Measurements from ENCODE around the gene SAP30BP.

SAP30BP gene

GRCh38 chr17:75670868-75671267 lies 3.7 kb downstream of the SAP30BP start:
- DNase-seq (ENCODE audit: low read depth), result no peak
- TF ChIP-seq, protein P1, sequence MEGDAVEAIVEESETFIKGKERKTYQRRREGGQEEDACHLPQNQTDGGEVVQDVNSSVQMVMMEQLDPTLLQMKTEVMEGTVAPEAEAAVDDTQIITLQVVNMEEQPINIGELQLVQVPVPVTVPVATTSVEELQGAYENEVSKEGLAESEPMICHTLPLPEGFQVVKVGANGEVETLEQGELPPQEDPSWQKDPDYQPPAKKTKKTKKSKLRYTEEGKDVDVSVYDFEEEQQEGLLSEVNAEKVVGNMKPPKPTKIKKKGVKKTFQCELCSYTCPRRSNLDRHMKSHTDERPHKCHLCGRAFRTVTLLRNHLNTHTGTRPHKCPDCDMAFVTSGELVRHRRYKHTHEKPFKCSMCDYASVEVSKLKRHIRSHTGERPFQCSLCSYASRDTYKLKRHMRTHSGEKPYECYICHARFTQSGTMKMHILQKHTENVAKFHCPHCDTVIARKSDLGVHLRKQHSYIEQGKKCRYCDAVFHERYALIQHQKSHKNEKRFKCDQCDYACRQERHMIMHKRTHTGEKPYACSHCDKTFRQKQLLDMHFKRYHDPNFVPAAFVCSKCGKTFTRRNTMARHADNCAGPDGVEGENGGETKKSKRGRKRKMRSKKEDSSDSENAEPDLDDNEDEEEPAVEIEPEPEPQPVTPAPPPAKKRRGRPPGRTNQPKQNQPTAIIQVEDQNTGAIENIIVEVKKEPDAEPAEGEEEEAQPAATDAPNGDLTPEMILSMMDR (IDR thresholded peaks at IDR 0.05; ENCODE audit: low read length, missing control alignments), result no peak
- no peak overlapping the region for H3K4me3 ChIP-seq (replicated peaks; ENCODE audit: low read depth, low read length)

DNA sequence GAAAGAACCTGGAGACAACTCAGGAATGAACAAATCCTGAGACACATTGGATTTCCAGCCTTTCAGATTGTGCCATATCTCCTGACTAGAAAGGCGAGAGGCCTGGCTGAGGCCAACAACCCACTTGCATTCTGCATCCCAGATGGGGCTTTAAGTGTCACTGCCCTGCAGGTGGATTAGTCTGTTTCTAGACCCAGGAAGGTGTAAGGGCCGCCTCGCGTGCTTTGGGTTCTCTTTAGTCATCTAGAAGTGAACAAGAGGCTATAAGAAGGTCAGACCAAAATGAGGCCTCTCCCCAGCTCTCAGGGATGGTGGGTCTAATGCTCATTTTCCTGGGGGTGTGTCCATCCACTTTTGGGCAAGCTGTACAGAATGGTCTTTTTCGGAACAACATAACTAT lies 4.9 kb downstream of the SAP30BP start:
- no peak overlapping the region for H3K4me3 ChIP-seq (replicated peaks; ENCODE audit: low read depth, low read length)
- TF ChIP-seq, protein P1 (IDR thresholded peaks at IDR 0.05; ENCODE audit: low read length, missing control alignments), result no peak
- DNase-seq (ENCODE audit: low read depth), result no peak

GRCh38 chr17:75673487-75673886 lies 6.3 kb downstream of the SAP30BP start:
- H3K4me3 ChIP-seq (replicated peaks; ENCODE audit: low read depth, low read length), result no peak overlapping the region
- TF ChIP-seq, protein P1 (IDR thresholded peaks at IDR 0.05; ENCODE audit: low read length, missing control alignments), result no peak
- DNase-seq (ENCODE audit: low read depth), result no peak

DNA sequence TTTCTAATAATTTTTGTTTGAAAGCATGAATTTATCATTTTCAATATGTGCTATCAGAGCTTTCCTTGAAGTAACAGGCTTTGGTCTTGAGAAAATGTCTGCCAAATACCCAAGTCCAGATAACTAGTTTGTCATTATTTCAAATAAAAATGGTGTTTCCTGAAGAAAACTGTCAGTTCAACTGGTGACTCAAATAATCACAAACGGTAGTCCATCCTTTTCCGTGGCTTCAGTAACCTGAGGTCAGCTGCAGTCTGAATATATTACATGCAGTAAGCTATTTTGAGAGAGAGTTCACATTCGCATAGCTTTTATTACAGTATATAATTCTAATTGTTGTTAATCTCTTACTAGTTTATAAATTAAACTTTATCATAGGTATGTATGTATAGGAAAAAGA lies 9.3 kb downstream of the SAP30BP start:
- TF ChIP-seq, protein P1 (IDR thresholded peaks at IDR 0.05; ENCODE audit: low read length, missing control alignments), result no peak
- DNase-seq (ENCODE audit: low read depth), result no peak
- no peak overlapping the region for H3K4me3 ChIP-seq (replicated peaks; ENCODE audit: low read depth, low read length)

DNA sequence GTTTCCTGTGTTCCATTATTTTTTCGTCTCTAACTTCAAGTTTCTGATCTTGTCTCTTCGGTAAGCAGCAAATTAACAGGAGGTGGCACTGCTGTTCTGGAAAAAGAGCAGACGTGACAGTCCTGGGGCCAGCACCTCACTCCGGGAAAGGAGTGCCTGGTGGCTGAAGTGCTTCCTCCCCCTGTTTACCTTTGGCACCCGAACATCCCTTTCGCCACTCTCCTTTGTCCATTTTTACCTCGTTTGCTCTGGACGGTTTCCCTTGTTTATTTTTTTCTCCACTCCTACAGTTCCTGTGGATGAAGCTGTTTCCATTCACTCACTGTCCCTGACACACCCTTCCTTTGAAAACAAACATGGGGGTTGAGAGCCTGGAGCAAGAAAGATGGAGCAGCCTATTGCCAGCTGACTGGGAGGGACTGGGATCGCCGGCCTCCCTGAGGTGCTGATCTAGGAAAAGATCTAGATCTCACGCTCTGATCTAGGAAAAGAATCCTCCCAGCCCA lies 12.6 kb downstream of the SAP30BP start:
- no peak overlapping the region for H3K4me3 ChIP-seq (replicated peaks; ENCODE audit: low read depth, low read length)
- TF ChIP-seq, protein P1 (IDR thresholded peaks at IDR 0.05; ENCODE audit: low read length, missing control alignments), result peak; percentile 17
- peak; percentile 51 for DNase-seq (ENCODE audit: low read depth)

DNA sequence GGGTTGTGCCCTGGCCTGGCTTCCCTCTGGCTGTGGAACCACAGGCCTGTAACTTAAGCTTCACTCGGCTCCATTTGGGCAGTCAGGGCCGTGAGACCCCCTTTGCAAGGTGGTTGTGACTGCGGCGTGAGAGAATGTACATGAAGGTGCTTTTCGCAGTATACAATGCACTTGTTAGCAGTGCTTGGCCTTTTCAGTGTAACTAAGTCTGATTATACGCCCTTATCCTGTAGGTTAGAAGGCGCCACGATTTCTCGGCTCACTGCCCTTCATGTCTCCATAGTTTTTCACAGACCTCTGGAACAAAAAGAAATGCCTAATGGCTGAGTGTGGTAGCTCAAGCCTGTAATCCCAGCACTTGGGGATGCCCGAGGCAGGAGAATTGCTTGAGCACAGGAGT lies 13.3 kb downstream of the SAP30BP start:
- H3K4me3 ChIP-seq (replicated peaks; ENCODE audit: low read depth, low read length), result no peak overlapping the region
- TF ChIP-seq, protein P1 (IDR thresholded peaks at IDR 0.05; ENCODE audit: low read length, missing control alignments), result no peak
- DNase-seq (ENCODE audit: low read depth), result no peak

GRCh38 chr17:75681289-75681688 lies 14.2 kb downstream of the SAP30BP start:
- TF ChIP-seq, protein P1 (IDR thresholded peaks at IDR 0.05; ENCODE audit: low read length, missing control alignments), result no peak
- no peak overlapping the region for H3K4me3 ChIP-seq (replicated peaks; ENCODE audit: low read depth, low read length)
- DNase-seq (ENCODE audit: low read depth), result no peak

Measured in fibroblast of pulmonary artery (primary cell).